Left lung (tissue), 10 donors: ENCODE results near the gene CFH. TPM values are rescaled to one million over a fixed set of nuclear protein-coding genes. Genes with fewer than 3 reads are reported as not detected.
"Not testable (repeated sequence)": the region's sequence is repeated elsewhere in the genome, so short reads cannot be mapped to it uniquely, and the experiment has no call there.

Source experiments
- ATAC-seq: fragments of 200-7000 bp; cut with Tn5 transposase; one replicate; pipeline ENCODE4 v1.9.1; 2020; ENCODE audit warnings: moderate library complexity
- DNase-seq, 4 donors: peaks; one replicate each; pipeline ENCODE4 v3.0.0-alpha.2; 2013 to 2020
- H3K27ac ChIP-seq, 2 donors: fragments of 200-600 bp; sonication (generic) in 1 of 2; one replicate each; pipeline versions ENCODE4 v1.5.0 to v1.8.0; 2020 to 2021
- H3K27me3 ChIP-seq, 2 donors: fragments of 200-600 bp; sonication (generic) in 1 of 2; one replicate each; pipeline versions ENCODE4 v1.5.0 to v1.8.0; 2020 to 2021
- H3K36me3 ChIP-seq, 2 donors: fragments of 200-600 bp; sonication (generic) in 1 of 2; one replicate each; pipeline versions ENCODE4 v1.5.0 to v1.8.0; 2020 to 2021
- H3K4me1 ChIP-seq, 2 donors: fragments of 200-600 bp; one replicate each; pipeline ENCODE4 v1.8.0; 2021
- H3K4me3 ChIP-seq, 2 donors: fragments of 200-600 bp; sonication (generic) in 1 of 2; one replicate each; pipeline versions ENCODE4 v1.5.0 to v1.8.0; 2020 to 2021; ENCODE audit warnings: mild to moderate bottlenecking in 1 of 2
- H3K9me3 ChIP-seq, 2 donors: fragments of 200-600 bp; sonication (generic) in 1 of 2; one replicate each; pipeline versions ENCODE4 v1.5.0 to v1.8.0; 2020 to 2021
- CTCF ChIP-seq, 2 donors: fragments of 200-600 bp; sonication (generic) in 1 of 2; IDR thresholded peaks; one replicate each; pipeline versions ENCODE4 v1.5.0 to v1.8.0; 2021; ENCODE audit warnings: antibody characterized with exemption in 2 of 2
- intact Hi-C, 2 donors: fragments of 100-400 bp; cut with DNase I; formaldehyde crosslinking; loops; one replicate each; pipeline versions ENCODE4 v1.11.2 to v1.14.2; 2022
- polyA plus RNA-seq, 6 donors: library from polyadenylated mRNA; unstranded; fragments of 120-200 nt; gene quantifications; one replicate each; pipeline ENCODE4 v1.2.1, GENCODE V29; 2013; ENCODE audit not compliant: insufficient read length in 6 of 6
- total RNA-seq, 2 donors: library from RNA; stranded (reverse); fragmentation: NEBNext Ultra II Directional; extraction: Animal tissue kit (Norgen Biotek cat#: 25700); gene quantifications; one replicate each; pipeline ENCODE4 v1.2.1, GENCODE V29; 2021
- donor health status: DM: no; HTN: yes; CAD: no.
- donor health status: DM: no; HTN: no; CAD: no.

Gene CFH
- total and polyA plus RNA-seq, 8 donors: 19.7 to 161 (median 31.6) TPM

DNA sequence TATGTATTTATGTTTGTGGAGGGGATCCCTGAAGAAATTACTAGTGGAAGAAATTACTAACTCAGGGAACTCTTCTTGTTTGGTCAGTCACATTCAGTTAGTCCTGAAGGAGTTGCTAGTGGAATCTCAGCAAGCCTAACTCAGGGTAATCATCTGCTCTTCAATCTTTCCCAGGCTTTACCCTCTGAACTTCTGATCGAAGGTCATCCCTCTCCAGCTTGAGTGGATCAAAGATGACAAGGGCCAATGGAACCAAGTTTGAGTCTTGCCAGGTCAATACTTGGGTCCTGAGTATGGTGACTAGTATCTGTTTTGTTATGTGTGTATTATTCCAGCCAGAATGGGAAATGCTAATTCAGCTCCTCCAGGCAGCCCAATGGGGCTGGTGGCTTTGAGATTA, 49.3 kb downstream of the CFH start:
- TF ChIP-seq CTCF (IDR thresholded peaks at IDR 0.05): no peak
- Histone ChIP-seq H3K36me3 (no peaks in the 10 kb centered on the region), H3K27me3 (no peaks in the 10 kb centered on the region), H3K9me3 (peaks cover 0 to 6% of the 10 kb centered on the region in 2 donors), H3K4me3 (no peak overlapping the region), H3K4me1 (no peaks in the 10 kb centered on the region), H3K27ac (no peak overlapping the region)
- intact Hi-C loops: no loop called here
- ATAC-seq (no peak), DNase-seq (no peak)

GRCh38 chr1:196709892-196710291, 58.0 kb downstream of the CFH start:
- not testable (repeated sequence) for ATAC-seq

GRCh38 chr1:196717868-196718267, 66.0 kb downstream of the CFH start:
- DNase-seq (no peak), ATAC-seq (no peak)
- intact Hi-C loops: no loop called here
- no peak overlapping the region for H3K4me3 ChIP-seq
- no peaks in the 10 kb centered on the region for H3K27me3 ChIP-seq
- no peaks in the 10 kb centered on the region for H3K4me1 ChIP-seq
- no peak overlapping the region for H3K27ac ChIP-seq
- TF ChIP-seq CTCF (IDR thresholded peaks at IDR 0.05): no peak
- no peaks in the 10 kb centered on the region for H3K36me3 ChIP-seq
- H3K9me3 ChIP-seq: no peaks in the 10 kb centered on the region

More at GRCh38 chr1:196709892-196710291, 58.0 kb downstream of the CFH start:
- H3K4me3 ChIP-seq, DNase-seq, intact Hi-C loops, H3K27me3 ChIP-seq, H3K9me3 ChIP-seq, H3K27ac ChIP-seq, H3K4me1 ChIP-seq, H3K36me3 ChIP-seq: not testable (repeated sequence)

- H3K27ac ChIP-seq: no peak overlapping the region
- H3K4me1 ChIP-seq: no peaks in the 10 kb centered on the region
- H3K36me3 ChIP-seq: no peaks in the 10 kb centered on the region
- no peak overlapping the region for H3K4me3 ChIP-seq
- ATAC-seq (no peak), DNase-seq (peak in 2 of 4 donors; percentile 10 to 51)
- no peaks in the 10 kb centered on the region for H3K9me3 ChIP-seq
- intact Hi-C loops: no loop called here
- H3K27me3 ChIP-seq: no peaks in the 10 kb centered on the region
- peak in 1 of 2 donors; percentile 24 for TF ChIP-seq CTCF (IDR thresholded peaks at IDR 0.05)
These were observed 71.7 kb downstream of the CFH start for GRCh38 chr1:196723325-196724185.

- H3K4me3 ChIP-seq: no peak overlapping the region
- intact Hi-C loops: no loop called here
- no peak for ATAC-seq
- no peak overlapping the region for H3K27ac ChIP-seq
- H3K4me1 ChIP-seq: no peaks in the 10 kb centered on the region
- H3K27me3 ChIP-seq: no peaks in the 10 kb centered on the region
- H3K9me3 ChIP-seq: no peaks in the 10 kb centered on the region
- no peak for DNase-seq
- TF ChIP-seq CTCF (IDR thresholded peaks at IDR 0.05): no peak
- no peaks in the 10 kb centered on the region for H3K36me3 ChIP-seq
These were observed 80.7 kb downstream of the CFH start for GRCh38 chr1:196732526-196732925.
